ENCODE results near the gene TOM1. TPM values are rescaled to one million over a fixed set of nuclear protein-coding genes. Genes with fewer than 3 reads are reported as not detected.

TOM1 gene
- total and polyA plus RNA-seq, 2 of the 13 experiments (the other 11 are each of a cell fraction or from before 2014, with no cell fraction given), result 30.8 to 87.3 TPM

DNA sequence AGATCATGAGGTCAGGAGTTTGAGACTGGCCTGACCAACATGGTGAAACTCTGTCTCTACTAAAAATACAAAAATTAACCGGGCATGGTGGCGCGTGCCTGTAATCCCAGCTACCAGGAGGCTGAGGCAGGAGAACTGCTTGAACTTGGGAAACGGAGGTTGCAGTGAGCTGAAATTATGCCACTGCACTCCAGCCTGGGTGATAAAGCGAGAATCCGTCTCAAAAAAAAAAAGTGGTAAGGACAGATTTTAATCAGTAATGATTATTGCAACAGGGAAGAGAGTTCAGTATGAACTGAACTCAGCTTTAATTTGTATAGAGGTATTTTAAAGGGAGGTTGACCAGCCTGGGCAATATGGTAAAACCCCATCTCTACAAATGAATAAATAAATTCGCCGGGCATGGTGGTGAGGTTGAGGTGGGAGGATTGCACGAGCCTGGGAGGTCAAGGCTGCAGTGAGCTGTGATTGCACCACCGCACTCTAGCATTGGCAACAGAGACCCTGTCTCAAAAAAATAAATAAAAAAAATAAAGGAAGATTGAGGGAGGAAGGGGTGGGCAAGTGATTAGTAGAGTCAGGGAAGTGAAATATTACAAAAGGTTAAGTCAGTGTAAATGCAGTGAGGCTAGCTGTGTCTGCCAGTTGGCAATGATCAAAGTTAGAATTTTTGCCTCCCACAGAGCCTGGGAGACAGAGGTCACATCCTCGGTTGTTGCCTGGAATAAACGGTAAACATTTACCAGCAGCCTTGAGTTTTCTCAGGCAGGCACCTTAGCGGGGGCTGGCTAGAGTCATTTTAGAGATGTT lies 97.6 kb downstream of the TOM1 start (continued):
- TF ChIP-seq ZBTB1 (CRISPR knock-in tag; IDR thresholded peaks at IDR 0.05; ENCODE audit: borderline replicate concordance), result no peak
- no peak for TF ChIP-seq ZNF562 (CRISPR knock-in tag; IDR thresholded peaks at IDR 0.05; ENCODE audit: borderline replicate concordance)
- TF ChIP-seq NCOA1 (CRISPR knock-in tag; IDR thresholded peaks at IDR 0.05), result no peak
- TF ChIP-seq PHF8 (CRISPR knock-in tag; IDR thresholded peaks at IDR 0.05), result no peak
- no peak for TF ChIP-seq NRL (CRISPR knock-in tag; IDR thresholded peaks at IDR 0.05; ENCODE audit: borderline replicate concordance)
- TF ChIP-seq PRMT3 (CRISPR knock-in tag; IDR thresholded peaks at IDR 0.05; ENCODE audit: borderline replicate concordance, low read depth), result no peak
- TF ChIP-seq ZNF614 (CRISPR knock-in tag; IDR thresholded peaks at IDR 0.05; ENCODE audit: borderline replicate concordance), result 0 out of 2 replicates have a peak, but pooled peaks have one; percentile 11
- TF ChIP-seq FOXJ3 (CRISPR knock-in tag; IDR thresholded peaks at IDR 0.05; ENCODE audit: borderline replicate concordance), result 0 out of 2 replicates have a peak, but pooled peaks have one; percentile 52
- no peak for TF ChIP-seq GZF1 (CRISPR knock-in tag; IDR thresholded peaks at IDR 0.05)
- TF ChIP-seq KMT2A (CRISPR knock-in tag; IDR thresholded peaks at IDR 0.05), result no peak; the same call in 1 of the 2 replicates
- TF ChIP-seq JUND (CRISPR knock-in tag; IDR thresholded peaks at IDR 0.05), result 0 out of 2 replicates have a peak, but pooled peaks have one; percentile 20
- TF ChIP-seq HES4 (CRISPR knock-in tag; IDR thresholded peaks at IDR 0.05; ENCODE audit: borderline replicate concordance), result no peak
- no peak for TF ChIP-seq NR3C1 (CRISPR knock-in tag; IDR thresholded peaks at IDR 0.05)
- no peak for TF ChIP-seq YEATS2 (CRISPR knock-in tag; IDR thresholded peaks at IDR 0.05; ENCODE audit: borderline replicate concordance)
- no peak for TF ChIP-seq MXD4 (CRISPR knock-in tag; IDR thresholded peaks at IDR 0.05)
- TF ChIP-seq EHMT2 (IDR thresholded peaks at IDR 0.05; ENCODE audit: borderline replicate concordance, low read depth, low read length), result no peak
- peak; percentile 59; the same call in 1 of the 2 replicates for TF ChIP-seq HOXA3 (CRISPR knock-in tag; IDR thresholded peaks at IDR 0.05)
- TF ChIP-seq NFATC3 (CRISPR knock-in tag; IDR thresholded peaks at IDR 0.05), result no peak
- no peak for TF ChIP-seq RBM22 (optimal IDR thresholded peaks at IDR 0.05; ENCODE audit: low read length)
- no peak for TF ChIP-seq EEA1 (CRISPR knock-in tag; IDR thresholded peaks at IDR 0.05; ENCODE audit: borderline replicate concordance)
- no peak for TF ChIP-seq SMARCC2 (IDR thresholded peaks at IDR 0.05)
- no peak for TF ChIP-seq ARNTL (CRISPR knock-in tag; IDR thresholded peaks at IDR 0.05)
- no peak for TF ChIP-seq FLYWCH1 (CRISPR knock-in tag; IDR thresholded peaks at IDR 0.05)
- no peak for TF ChIP-seq PHF5A (CRISPR knock-in tag; IDR thresholded peaks at IDR 0.05; ENCODE audit: low read depth, unreplicated experiment)
- TF ChIP-seq ZNF678 (CRISPR knock-in tag; IDR thresholded peaks at IDR 0.05), result no peak
- TF ChIP-seq, protein P1, sequence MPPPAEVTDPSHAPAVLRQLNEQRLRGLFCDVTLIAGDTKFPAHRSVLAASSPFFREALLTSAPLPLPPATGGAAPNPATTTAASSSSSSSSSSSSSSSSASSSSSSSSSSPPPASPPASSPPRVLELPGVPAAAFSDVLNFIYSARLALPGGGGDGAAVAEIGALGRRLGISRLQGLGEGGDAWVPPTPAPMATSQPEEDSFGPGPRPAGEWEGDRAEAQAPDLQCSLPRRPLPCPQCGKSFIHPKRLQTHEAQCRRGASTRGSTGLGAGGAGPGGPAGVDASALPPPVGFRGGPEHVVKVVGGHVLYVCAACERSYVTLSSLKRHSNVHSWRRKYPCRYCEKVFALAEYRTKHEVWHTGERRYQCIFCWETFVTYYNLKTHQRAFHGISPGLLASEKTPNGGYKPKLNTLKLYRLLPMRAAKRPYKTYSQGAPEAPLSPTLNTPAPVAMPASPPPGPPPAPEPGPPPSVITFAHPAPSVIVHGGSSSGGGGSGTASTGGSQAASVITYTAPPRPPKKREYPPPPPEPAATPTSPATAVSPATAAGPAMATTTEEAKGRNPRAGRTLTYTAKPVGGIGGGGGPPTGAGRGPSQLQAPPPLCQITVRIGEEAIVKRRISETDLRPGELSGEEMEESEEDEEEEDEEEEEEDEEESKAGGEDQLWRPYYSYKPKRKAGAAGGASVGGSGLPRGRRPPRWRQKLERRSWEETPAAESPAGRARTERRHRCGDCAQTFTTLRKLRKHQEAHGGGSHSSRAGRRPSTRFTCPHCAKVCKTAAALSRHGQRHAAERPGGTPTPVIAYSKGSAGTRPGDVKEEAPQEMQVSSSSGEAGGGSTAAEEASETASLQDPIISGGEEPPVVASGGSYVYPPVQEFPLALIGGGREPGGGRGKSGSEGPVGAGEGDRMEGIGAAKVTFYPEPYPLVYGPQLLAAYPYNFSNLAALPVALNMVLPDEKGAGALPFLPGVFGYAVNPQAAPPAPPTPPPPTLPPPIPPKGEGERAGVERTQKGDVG (CRISPR knock-in tag; IDR thresholded peaks at IDR 0.05; ENCODE audit: borderline replicate concordance), result no peak
- no peak for TF ChIP-seq ZNF350 (CRISPR knock-in tag; IDR thresholded peaks at IDR 0.05; ENCODE audit: borderline replicate concordance, low read depth)
- no peak for TF ChIP-seq ZNF777 (CRISPR knock-in tag; IDR thresholded peaks at IDR 0.05)
- TF ChIP-seq RARA (CRISPR knock-in tag; IDR thresholded peaks at IDR 0.05), result peak; percentile 78
